AG04449 (cell line): ENCODE measurements around the gene WIPF2.

Source experiments
- CTCF ChIA-PET: fragments of 350-600 bp; formaldehyde crosslinking; extraction: SDS; loops from one replicate; lab custom pipeline; 2021; ENCODE audit warnings: antibody characterized with exemption; lab: Yijun Ruan, JAX
- POLR2A ChIA-PET: fragments of 400-600, 350-600 bp; formaldehyde crosslinking; extraction: SDS; loops from one replicate; lab custom pipeline; 2020; ENCODE audit warnings: antibody characterized with exemption, inconsistent platforms; lab: Yijun Ruan, JAX
- DNase-seq: peaks from one replicate; pipeline ENCODE4 v3.0.0-alpha.2; 2010; ENCODE audit warnings: low read depth, low spot score
- H3K4me3 ChIP-seq: 2 replicates; pipeline ENCODE4 v1.5.1; 2011; ENCODE audit warnings: low read depth, mild to moderate bottlenecking, control low read depth, low read length
- CTCF ChIP-seq: IDR thresholded peaks from one replicate; pipeline ENCODE4 v1.5.1; 2011; ENCODE audit warnings: mild to moderate bottlenecking, moderate library complexity, low read length, control low read depth, inconsistent platforms; ENCODE audit not compliant: insufficient read depth; ENCODE audit errors: missing control alignments

WIPF2 gene

GRCh38 chr17:40327244-40327729, 108.2 kb downstream of the WIPF2 start:
- no peak overlapping the region for H3K4me3 ChIP-seq
- no peak for TF ChIP-seq CTCF
- ChIA-PET POLR2A (interaction anchor here (1.0 kb wide), 1 partner anchor 23 kb away, joined by 5 read pairs; no protein-coding TSS in a partner anchor), CTCF (interaction anchor here (1.1 to 2.5 kb wide), 5 partner anchors 10 to 72 kb away, joined by 3 to 11 read pairs (median 4); no protein-coding TSS in a partner anchor)
- no peak for DNase-seq

- no peak for DNase-seq
- POLR2A ChIA-PET, result interaction anchor here (1.0 kb wide), 1 partner anchor 24 kb away, joined by 5 read pairs; no protein-coding TSS in a partner anchor
- no peak for TF ChIP-seq CTCF
- no peak overlapping the region for H3K4me3 ChIP-seq
- CTCF ChIA-PET, result interaction anchor here (0.8 to 2.5 kb wide), 6 partner anchors 9 to 72 kb away, joined by 3 to 11 read pairs (median 4); no protein-coding TSS in a partner anchor
Measured at GRCh38 chr17:40327735-40328385, 108.8 kb downstream of the WIPF2 start.

DNA sequence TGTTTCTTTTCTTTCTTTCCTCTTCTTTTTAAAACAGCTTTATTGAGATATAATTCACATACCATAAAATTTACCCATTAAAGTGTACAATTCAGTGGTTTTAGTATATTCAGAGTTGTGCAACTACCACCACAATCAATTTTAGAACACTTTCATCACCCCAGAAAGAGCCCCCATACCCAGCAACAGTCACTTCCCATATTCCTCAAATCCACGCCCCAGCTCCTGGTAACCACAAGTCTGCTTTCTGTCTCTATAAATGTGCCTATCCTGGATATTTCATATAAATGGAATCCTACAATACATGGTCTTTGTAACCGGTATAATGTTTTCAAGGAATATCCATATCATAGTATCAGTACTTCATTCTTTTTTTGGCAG, 109.3 kb downstream of the WIPF2 start:
- ChIA-PET POLR2A (interaction anchor here (1.0 kb wide), 1 partner anchor 24 kb away, joined by 5 read pairs; no protein-coding TSS in a partner anchor), CTCF (interaction anchor here (0.8 to 2.5 kb wide), 5 partner anchors 9 to 27 kb away, joined by 3 to 11 read pairs (median 4); no protein-coding TSS in a partner anchor)
- no peak for DNase-seq
- TF ChIP-seq CTCF, result no peak
- H3K4me3 ChIP-seq, result no peak overlapping the region

DNA sequence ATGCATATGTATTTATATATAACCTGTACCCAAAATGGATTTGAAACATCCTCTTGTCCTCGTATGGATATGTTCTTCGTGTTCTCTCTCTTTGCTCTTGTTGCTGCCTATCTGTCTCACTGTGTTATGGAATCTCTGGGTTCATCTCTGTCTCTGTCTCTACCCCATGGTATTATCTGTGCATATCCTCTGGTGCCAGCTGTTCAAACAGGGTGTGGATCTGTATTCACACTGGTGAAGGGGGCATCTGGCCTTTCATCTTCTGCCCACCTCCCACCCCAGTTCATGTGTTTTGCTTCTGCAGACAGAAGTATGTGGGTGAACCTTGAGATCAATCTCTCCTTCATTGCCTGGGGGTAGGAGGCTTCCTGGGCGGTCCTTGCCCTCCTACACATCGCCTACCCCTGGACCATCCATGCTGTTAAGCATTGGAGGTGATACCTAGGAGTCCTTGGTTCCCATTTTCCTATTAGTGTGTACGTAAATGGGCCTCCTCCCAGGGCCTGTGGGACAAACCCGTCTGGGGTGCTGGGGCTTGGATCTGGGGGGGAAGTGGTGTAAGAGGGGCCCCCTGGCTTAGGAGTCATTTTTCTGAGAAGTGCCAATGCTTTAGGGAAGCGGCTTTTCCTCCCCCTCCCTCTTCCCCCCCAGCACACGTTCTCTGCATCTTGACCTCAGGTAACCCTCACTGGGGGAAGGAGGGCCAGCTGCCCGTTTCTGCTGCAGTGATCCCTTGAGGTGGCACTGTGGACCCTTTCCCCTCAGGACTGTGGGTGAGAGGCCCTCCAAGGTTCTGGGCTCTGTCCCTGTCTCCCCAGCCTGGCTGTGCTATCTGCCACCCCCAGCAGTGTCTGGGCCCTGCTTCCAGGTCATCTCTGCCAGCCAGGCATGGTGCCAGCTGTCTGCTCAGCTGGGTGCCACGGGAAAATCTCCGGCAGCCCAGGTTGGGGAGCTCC, 111.0 kb downstream of the WIPF2 start:
- no peak for DNase-seq
- no peak overlapping the region for H3K4me3 ChIP-seq
- ChIA-PET POLR2A (interaction anchor here (0.9 kb wide), 1 partner anchor 9 kb away, joined by 3 read pairs; no protein-coding TSS in a partner anchor), CTCF (interaction anchor here (0.9 to 2.1 kb wide), 3 partner anchors 11 to 28 kb away, joined by 3 to 6 read pairs (median 3); no protein-coding TSS in a partner anchor)
- no peak for TF ChIP-seq CTCF

DNA sequence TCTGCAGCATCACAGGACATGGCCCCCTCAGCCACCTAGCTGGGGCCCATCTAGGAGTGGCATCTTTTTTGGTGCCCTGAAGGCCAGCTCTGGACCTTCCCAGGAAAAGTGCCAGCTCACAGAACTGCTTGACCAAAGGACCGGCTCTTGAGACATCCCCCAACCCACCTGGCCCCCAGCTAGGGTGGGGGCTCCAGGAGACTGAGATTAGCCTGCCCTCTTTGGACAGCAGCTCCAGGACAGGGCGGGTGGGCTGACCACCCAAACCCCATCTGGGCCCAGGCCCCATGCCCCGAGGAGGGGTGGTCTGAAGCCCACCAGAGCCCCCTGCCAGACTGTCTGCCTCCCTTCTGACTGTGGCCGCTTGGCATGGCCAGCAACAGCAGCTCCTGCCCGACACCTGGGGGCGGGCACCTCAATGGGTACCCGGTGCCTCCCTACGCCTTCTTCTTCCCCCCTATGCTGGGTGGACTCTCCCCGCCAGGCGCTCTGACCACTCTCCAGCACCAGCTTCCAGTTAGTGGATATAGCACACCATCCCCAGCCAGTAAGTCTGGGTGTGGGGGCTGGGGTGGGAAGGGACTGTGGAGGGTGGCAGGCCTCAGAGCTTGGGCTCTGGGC, 111.9 kb downstream of the WIPF2 start:
- no peak for TF ChIP-seq CTCF
- POLR2A ChIA-PET, result interaction anchor here (0.9 kb wide), 1 partner anchor 10 kb away, joined by 3 read pairs; no protein-coding TSS in a partner anchor
- no peak for DNase-seq
- CTCF ChIA-PET, result interaction anchor here (0.6 to 2.1 kb wide), 5 partner anchors 12 to 129 kb away, joined by 3 to 6 read pairs (median 3); no protein-coding TSS in a partner anchor
- H3K4me3 ChIP-seq, result no peak overlapping the region
